ENCODE results near the gene CCDC28A. TPM values are rescaled to one million over a fixed set of nuclear protein-coding genes. Genes with fewer than 3 reads are reported as not detected.
A peak's percentile ranks its signal among the peaks of the same experiment; 100 is the strongest.

The CCDC28A gene
- polyA plus RNA-seq, 3 donors, result 16.6 to 53.3 (median 42.6) TPM

GRCh38 chr6:138765896-138766655 is 7.5 kb upstream of the CCDC28A start:
- no peak overlapping the region for H3K4me3 Mint-ChIP-seq
- H3K27ac ChIP-seq (ENCODE audit: low read depth in 1 of 2, low read length in 2 of 2), result no peak overlapping the region

GRCh38 chr6:138769102-138769676 is 4.4 kb upstream of the CCDC28A start:
- H3K4me2 ChIP-seq (replicated peaks; ENCODE audit: extremely low read depth, low read length, poor library complexity, severe bottlenecking), result no peak overlapping the region
- no peaks in the 10 kb centered on the region for H3K9me3 ChIP-seq (replicated peaks in 1 of 2; ENCODE audit: control insufficient read depth in 1 of 2, insufficient read depth in 1 of 2, low read length in 2 of 2)
- H3K27ac ChIP-seq (ENCODE audit: low read depth in 1 of 2, low read length in 2 of 2), result no peak overlapping the region
- H3K27ac Mint-ChIP-seq, result no peak overlapping the region
- no peaks in the 10 kb centered on the region for H4K20me1 ChIP-seq (ENCODE audit: insufficient read depth, low read length)
- H3K9ac ChIP-seq (ENCODE audit: insufficient read depth, low read length, poor library complexity, severe bottlenecking), result no peak overlapping the region
- peaks cover 16% of the 10 kb centered on the region for H3K4me1 Mint-ChIP-seq
- intact Hi-C loops (cut with micrococcal nuclease), result loop anchor here in 1 of 2 donors (10.0 kb wide), 1 partner anchor 344 kb away; no protein-coding TSS in a partner anchor
- no peak overlapping the region for H3K4me3 ChIP-seq (replicated peaks in 1 of 3; ENCODE audit: low read depth in 2 of 3, low read length in 3 of 3)
- peaks cover 15 to 19% of the 10 kb centered on the region in 2 donors for H3K4me1 ChIP-seq (ENCODE audit: control insufficient read depth in 1 of 2, insufficient read depth in 2 of 2, low read length in 2 of 2)
- H3K27me3 ChIP-seq (ENCODE audit: control insufficient read depth in 2 of 2, insufficient read depth in 2 of 2, low read length in 2 of 2), result no peaks in the 10 kb centered on the region
- H3K27me3 Mint-ChIP-seq (ENCODE audit: low read depth in 3 of 3), result peaks cover 0 to 2% (median 1%) of the 10 kb centered on the region in 3 donors
- no peak for DNase-seq
- no peaks in the 10 kb centered on the region for H3K9me3 Mint-ChIP-seq
- H3K4me3 Mint-ChIP-seq, result peak overlapping the region in 1 of 2 donors; percentile 44
- H3K36me3 ChIP-seq (replicated peaks in 1 of 2; ENCODE audit: control insufficient read depth in 1 of 2, insufficient read depth in 2 of 2, low read length in 2 of 2), result no peaks in the 10 kb centered on the region
- TF ChIP-seq, protein P1, sequence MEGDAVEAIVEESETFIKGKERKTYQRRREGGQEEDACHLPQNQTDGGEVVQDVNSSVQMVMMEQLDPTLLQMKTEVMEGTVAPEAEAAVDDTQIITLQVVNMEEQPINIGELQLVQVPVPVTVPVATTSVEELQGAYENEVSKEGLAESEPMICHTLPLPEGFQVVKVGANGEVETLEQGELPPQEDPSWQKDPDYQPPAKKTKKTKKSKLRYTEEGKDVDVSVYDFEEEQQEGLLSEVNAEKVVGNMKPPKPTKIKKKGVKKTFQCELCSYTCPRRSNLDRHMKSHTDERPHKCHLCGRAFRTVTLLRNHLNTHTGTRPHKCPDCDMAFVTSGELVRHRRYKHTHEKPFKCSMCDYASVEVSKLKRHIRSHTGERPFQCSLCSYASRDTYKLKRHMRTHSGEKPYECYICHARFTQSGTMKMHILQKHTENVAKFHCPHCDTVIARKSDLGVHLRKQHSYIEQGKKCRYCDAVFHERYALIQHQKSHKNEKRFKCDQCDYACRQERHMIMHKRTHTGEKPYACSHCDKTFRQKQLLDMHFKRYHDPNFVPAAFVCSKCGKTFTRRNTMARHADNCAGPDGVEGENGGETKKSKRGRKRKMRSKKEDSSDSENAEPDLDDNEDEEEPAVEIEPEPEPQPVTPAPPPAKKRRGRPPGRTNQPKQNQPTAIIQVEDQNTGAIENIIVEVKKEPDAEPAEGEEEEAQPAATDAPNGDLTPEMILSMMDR (IDR thresholded peaks at IDR 0.05), result no peak
- WGBS (ENCODE audit: insufficient coverage), result 0% methylated on average over 4 of the region's 6 CpGs
- peak overlapping the region; percentile 39 for H2AFZ ChIP-seq (ENCODE audit: insufficient read depth, low read depth, low read length, poor library complexity, severe bottlenecking)
- no peaks in the 10 kb centered on the region for H3K36me3 Mint-ChIP-seq
- H3K79me2 ChIP-seq (ENCODE audit: insufficient read depth, low read length), result peaks cover 4% of the 10 kb centered on the region

More at GRCh38 chr6:138765896-138766655, 7.5 kb upstream of the CCDC28A start:
- Histone ChIP-seq H3K4me2 (replicated peaks; ENCODE audit: extremely low read depth, low read length, poor library complexity, severe bottlenecking) (no peak overlapping the region), H3K4me3 (replicated peaks in 1 of 3; ENCODE audit: low read depth in 2 of 3, low read length in 3 of 3) (no peak overlapping the region), H3K36me3 (replicated peaks in 1 of 2; ENCODE audit: control insufficient read depth in 1 of 2, insufficient read depth in 2 of 2, low read length in 2 of 2) (no peaks in the 10 kb centered on the region), H3K4me1 (ENCODE audit: control insufficient read depth in 1 of 2, insufficient read depth in 2 of 2, low read length in 2 of 2) (peaks cover 6 to 9% of the 10 kb centered on the region in 2 donors), H4K20me1 (ENCODE audit: insufficient read depth, low read length) (no peaks in the 10 kb centered on the region), H2AFZ (ENCODE audit: insufficient read depth, low read depth, low read length, poor library complexity, severe bottlenecking) (no peak overlapping the region), H3K27me3 (ENCODE audit: control insufficient read depth in 2 of 2, insufficient read depth in 2 of 2, low read length in 2 of 2) (no peaks in the 10 kb centered on the region), H3K9ac (ENCODE audit: insufficient read depth, low read length, poor library complexity, severe bottlenecking) (no peak overlapping the region), H3K79me2 (ENCODE audit: insufficient read depth, low read length) (no peaks in the 10 kb centered on the region), H3K9me3 (replicated peaks in 1 of 2; ENCODE audit: control insufficient read depth in 1 of 2, insufficient read depth in 1 of 2, low read length in 2 of 2) (no peaks in the 10 kb centered on the region)
- H3K9me3 Mint-ChIP-seq, result no peaks in the 10 kb centered on the region
- H3K27ac Mint-ChIP-seq, result peak overlapping the region in 1 of 7 donors; percentile 6
- TF ChIP-seq, protein P1 (IDR thresholded peaks at IDR 0.05), result peak; percentile 73
- H3K36me3 Mint-ChIP-seq, result no peaks in the 10 kb centered on the region
- intact Hi-C loops (cut with micrococcal nuclease), result loop anchor here (2.0 to 10.0 kb wide), 2 partner anchors 177 to 341 kb away; no protein-coding TSS in a partner anchor
- peaks cover 0 to 2% (median 1%) of the 10 kb centered on the region in 3 donors for H3K27me3 Mint-ChIP-seq (ENCODE audit: low read depth in 3 of 3)
- WGBS (ENCODE audit: insufficient coverage), result 95% methylated on average over 3 of the region's 3 CpGs
- peaks cover 5% of the 10 kb centered on the region for H3K4me1 Mint-ChIP-seq
- peak; percentile 25 to 48 (median 27) for DNase-seq
